ENCODE measurements around the gene CENPM. TPM values are rescaled to one million over a fixed set of nuclear protein-coding genes. Genes with fewer than 3 reads are reported as not detected.

Gene CENPM
- total and polyA plus RNA-seq, 10 of the 15 experiments (the other 5 are each of a cell fraction or from before 2014, with no cell fraction given), result 36.7 to 212 (median 74.7) TPM

DNA sequence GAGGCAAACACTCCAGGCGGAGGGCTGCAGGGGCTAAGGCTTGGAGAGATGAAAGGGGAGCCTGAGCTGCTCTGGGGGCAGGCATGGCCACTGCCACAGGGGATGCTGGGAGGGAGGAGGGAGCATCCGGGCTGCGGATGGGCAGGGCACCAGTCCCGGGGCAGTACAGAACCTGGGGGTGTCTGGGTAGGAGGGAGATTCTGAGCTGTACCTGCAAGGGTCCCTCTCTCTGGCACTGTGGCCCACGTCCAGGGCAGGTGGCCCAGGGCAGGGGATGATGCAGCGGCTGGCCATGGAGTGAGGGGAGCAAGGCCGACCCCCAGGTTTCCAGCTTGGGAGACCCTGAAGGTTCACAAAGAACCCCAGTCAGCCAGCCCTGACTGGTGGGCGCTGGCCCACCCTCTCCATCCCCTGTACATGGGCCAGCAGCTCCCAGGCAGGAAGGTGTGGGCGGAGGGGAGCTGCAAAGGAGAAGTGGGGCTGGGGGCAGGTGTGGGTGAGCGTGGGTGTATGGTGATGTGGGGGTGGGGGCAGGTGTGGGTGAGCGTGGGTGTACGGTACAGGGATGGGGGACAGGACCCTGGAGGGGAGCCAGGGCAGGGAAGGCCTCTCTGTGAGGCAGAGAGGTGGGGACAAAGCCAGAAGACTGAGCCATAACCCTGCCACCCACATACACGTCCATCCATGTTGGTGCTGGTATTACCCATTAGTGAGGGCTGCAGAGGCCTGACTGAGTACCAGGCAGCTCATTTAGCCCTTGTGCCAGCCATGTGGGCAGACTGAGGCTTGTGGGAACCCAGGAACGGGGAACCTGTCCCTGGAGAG lies 18.1 kb downstream of the CENPM start (continued):
- TF ChIP-seq, protein P1, sequence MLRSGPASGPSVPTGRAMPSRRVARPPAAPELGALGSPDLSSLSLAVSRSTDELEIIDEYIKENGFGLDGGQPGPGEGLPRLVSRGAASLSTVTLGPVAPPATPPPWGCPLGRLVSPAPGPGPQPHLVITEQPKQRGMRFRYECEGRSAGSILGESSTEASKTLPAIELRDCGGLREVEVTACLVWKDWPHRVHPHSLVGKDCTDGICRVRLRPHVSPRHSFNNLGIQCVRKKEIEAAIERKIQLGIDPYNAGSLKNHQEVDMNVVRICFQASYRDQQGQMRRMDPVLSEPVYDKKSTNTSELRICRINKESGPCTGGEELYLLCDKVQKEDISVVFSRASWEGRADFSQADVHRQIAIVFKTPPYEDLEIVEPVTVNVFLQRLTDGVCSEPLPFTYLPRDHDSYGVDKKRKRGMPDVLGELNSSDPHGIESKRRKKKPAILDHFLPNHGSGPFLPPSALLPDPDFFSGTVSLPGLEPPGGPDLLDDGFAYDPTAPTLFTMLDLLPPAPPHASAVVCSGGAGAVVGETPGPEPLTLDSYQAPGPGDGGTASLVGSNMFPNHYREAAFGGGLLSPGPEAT (IDR thresholded peaks at IDR 0.05; ENCODE audit: low read depth), result no peak
- TF ChIP-seq MYB (IDR thresholded peaks at IDR 0.05; ENCODE audit: borderline replicate concordance, low read depth, low read length), result no peak
- TF ChIP-seq BRCA1 (IDR thresholded peaks at IDR 0.05; ENCODE audit: low read depth, low read length), result no peak
- TF ChIP-seq NR2C2 (IDR thresholded peaks at IDR 0.05; ENCODE audit: borderline replicate concordance, control insufficient read depth, insufficient read length, low read depth), result no peak
- TF ChIP-seq, protein P2, sequence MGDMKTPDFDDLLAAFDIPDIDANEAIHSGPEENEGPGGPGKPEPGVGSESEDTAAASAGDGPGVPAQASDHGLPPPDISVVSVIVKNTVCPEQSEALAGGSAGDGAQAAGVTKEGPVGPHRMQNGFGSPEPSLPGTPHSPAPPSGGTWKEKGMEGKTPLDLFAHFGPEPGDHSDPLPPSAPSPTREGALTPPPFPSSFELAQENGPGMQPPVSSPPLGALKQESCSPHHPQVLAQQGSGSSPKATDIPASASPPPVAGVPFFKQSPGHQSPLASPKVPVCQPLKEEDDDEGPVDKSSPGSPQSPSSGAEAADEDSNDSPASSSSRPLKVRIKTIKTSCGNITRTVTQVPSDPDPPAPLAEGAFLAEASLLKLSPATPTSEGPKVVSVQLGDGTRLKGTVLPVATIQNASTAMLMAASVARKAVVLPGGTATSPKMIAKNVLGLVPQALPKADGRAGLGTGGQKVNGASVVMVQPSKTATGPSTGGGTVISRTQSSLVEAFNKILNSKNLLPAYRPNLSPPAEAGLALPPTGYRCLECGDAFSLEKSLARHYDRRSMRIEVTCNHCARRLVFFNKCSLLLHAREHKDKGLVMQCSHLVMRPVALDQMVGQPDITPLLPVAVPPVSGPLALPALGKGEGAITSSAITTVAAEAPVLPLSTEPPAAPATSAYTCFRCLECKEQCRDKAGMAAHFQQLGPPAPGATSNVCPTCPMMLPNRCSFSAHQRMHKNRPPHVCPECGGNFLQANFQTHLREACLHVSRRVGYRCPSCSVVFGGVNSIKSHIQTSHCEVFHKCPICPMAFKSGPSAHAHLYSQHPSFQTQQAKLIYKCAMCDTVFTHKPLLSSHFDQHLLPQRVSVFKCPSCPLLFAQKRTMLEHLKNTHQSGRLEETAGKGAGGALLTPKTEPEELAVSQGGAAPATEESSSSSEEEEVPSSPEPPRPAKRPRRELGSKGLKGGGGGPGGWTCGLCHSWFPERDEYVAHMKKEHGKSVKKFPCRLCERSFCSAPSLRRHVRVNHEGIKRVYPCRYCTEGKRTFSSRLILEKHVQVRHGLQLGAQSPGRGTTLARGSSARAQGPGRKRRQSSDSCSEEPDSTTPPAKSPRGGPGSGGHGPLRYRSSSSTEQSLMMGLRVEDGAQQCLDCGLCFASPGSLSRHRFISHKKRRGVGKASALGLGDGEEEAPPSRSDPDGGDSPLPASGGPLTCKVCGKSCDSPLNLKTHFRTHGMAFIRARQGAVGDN (IDR thresholded peaks at IDR 0.05), result peak; percentile 27; the same call in 1 of the 2 replicates
- TF ChIP-seq CHD4 (IDR thresholded peaks at IDR 0.05), result no peak
- no peak for TF ChIP-seq CHD2 (IDR thresholded peaks at IDR 0.05; ENCODE audit: borderline replicate concordance, low read depth, low read length)
- no peak for TF ChIP-seq ETV6 (conservative IDR thresholded peaks at IDR 0.05 in 1 of 2, IDR thresholded peaks at IDR 0.05 in 1 of 2; ENCODE audit: borderline replicate concordance in 1 of 2, low read depth in 1 of 2)
- TF ChIP-seq, protein P3, sequence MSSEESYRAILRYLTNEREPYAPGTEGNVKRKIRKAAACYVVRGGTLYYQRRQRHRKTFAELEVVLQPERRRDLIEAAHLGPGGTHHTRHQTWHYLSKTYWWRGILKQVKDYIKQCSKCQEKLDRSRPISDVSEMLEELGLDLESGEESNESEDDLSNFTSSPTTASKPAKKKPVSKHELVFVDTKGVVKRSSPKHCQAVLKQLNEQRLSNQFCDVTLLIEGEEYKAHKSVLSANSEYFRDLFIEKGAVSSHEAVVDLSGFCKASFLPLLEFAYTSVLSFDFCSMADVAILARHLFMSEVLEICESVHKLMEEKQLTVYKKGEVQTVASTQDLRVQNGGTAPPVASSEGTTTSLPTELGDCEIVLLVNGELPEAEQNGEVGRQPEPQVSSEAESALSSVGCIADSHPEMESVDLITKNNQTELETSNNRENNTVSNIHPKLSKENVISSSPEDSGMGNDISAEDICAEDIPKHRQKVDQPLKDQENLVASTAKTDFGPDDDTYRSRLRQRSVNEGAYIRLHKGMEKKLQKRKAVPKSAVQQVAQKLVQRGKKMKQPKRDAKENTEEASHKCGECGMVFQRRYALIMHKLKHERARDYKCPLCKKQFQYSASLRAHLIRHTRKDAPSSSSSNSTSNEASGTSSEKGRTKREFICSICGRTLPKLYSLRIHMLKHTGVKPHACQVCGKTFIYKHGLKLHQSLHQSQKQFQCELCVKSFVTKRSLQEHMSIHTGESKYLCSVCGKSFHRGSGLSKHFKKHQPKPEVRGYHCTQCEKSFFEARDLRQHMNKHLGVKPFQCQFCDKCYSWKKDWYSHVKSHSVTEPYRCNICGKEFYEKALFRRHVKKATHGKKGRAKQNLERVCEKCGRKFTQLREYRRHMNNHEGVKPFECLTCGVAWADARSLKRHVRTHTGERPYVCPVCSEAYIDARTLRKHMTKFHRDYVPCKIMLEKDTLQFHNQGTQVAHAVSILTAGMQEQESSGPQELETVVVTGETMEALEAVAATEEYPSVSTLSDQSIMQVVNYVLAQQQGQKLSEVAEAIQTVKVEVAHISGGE (CRISPR knock-in tag; IDR thresholded peaks at IDR 0.05), result no peak
- TF ChIP-seq CHD1 (IDR thresholded peaks at IDR 0.05; ENCODE audit: low read depth, low read length), result no peak
- no peak for TF ChIP-seq NR2F1 (conservative IDR thresholded peaks at IDR 0.05)
- TF ChIP-seq TARDBP (IDR thresholded peaks at IDR 0.05; ENCODE audit: borderline replicate concordance), result no peak
- TF ChIP-seq, protein P4, sequence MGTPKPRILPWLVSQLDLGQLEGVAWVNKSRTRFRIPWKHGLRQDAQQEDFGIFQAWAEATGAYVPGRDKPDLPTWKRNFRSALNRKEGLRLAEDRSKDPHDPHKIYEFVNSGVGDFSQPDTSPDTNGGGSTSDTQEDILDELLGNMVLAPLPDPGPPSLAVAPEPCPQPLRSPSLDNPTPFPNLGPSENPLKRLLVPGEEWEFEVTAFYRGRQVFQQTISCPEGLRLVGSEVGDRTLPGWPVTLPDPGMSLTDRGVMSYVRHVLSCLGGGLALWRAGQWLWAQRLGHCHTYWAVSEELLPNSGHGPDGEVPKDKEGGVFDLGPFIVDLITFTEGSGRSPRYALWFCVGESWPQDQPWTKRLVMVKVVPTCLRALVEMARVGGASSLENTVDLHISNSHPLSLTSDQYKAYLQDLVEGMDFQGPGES (IDR thresholded peaks at IDR 0.05), result no peak
- TF ChIP-seq CREM (IDR thresholded peaks at IDR 0.05; ENCODE audit: low read depth), result no peak
- TF ChIP-seq ESRRA (IDR thresholded peaks at IDR 0.05; ENCODE audit: low read length), result no peak
- TF ChIP-seq, protein P5, sequence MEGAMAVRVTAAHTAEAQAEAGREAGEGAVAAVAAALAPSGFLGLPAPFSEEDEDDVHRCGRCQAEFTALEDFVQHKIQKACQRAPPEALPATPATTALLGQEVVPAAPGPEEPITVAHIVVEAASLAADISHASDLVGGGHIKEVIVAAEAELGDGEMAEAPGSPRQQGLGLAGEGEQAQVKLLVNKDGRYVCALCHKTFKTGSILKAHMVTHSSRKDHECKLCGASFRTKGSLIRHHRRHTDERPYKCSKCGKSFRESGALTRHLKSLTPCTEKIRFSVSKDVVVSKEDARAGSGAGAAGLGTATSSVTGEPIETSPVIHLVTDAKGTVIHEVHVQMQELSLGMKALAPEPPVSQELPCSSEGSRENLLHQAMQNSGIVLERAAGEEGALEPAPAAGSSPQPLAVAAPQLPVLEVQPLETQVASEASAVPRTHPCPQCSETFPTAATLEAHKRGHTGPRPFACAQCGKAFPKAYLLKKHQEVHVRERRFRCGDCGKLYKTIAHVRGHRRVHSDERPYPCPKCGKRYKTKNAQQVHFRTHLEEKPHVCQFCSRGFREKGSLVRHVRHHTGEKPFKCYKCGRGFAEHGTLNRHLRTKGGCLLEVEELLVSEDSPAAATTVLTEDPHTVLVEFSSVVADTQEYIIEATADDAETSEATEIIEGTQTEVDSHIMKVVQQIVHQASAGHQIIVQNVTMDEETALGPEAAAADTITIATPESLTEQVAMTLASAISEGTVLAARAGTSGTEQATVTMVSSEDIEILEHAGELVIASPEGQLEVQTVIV (IDR thresholded peaks at IDR 0.05; ENCODE audit: borderline replicate concordance, partially characterized antibody), result no peak

All from GM12878 (cell line).